OCI-M2 (cell line): ENCODE results near the gene STBD1.
"Not testable (repeated sequence)": the region's sequence is repeated elsewhere in the genome, so short reads cannot be mapped to it uniquely, and the experiment has no call there.

Experiments used
- DNase-seq: peaks from one replicate; lab custom pipeline; 2025; ENCODE audit not compliant: unreplicated experiment; lab: John Stamatoyannopoulos, UW

Gene STBD1

DNA sequence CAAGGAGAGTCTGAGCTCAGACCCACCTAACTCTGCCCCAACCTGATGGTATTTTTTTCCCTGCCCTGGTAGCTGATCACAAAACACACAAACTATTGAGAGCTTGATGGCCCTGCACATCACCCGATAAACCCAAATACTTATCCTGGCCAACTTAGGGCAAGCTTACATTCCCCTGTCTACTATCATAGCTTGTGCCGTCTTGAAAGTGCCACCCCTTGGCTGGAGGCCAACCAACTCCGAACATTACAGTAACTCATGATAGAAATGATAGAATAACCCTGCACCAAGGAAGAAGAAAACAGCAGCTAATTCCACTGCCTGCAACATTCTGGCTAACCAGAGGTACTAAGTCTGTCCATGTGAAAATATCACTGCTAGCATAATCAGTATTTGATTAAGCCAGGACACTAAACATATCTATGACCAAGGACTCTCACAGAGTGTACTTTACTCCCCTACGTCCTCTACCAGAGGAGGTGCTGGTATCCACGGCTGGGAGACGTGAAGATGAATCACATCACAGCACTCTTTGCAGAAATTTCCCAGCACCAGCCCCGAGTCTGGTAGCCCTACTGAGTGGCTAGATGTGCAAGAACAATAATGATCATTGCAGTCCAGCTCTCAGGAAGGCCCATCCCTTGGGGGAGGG, 8.9 kb downstream of the STBD1 start:
- DNase-seq, result no peak

DNA sequence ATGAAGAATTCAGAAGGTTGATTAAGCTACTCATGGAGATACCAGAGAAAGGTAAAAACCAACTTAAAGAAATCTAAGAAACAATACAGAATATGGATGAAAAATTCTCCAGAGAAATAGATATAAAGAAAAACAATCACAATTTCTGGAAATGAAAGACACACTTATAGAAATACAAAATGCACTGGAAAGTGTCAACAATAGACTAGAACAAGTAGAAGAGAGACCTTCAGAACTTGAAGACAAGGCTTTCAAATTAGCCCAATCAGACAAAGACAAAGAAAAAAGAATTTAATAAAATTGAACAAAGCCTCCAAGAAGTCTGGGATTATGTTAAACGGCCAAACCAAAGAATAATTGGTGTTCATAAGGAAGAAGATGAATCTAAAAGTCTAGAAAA, 9.6 kb downstream of the STBD1 start:
- DNase-seq, result no peak

DNA sequence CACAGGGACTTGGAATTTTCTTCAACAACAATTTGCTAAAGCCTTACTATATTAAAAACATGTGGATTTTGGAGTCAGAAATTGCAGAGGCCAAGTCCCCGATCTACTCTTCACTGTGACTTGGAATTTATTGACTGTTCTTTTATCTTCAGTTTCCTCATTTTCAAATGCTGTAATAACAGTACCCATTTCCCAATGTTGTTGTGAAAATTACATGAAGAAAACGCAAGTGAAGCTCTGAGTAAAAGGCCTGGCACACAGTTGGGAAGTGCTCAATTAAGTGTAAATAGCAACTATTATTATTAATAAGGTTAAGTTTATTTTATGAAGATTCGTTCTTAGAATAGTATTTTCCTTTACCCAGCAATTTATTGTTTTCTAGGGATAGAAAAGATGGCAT, 15.7 kb downstream of the STBD1 start:
- DNase-seq, result no peak

DNA sequence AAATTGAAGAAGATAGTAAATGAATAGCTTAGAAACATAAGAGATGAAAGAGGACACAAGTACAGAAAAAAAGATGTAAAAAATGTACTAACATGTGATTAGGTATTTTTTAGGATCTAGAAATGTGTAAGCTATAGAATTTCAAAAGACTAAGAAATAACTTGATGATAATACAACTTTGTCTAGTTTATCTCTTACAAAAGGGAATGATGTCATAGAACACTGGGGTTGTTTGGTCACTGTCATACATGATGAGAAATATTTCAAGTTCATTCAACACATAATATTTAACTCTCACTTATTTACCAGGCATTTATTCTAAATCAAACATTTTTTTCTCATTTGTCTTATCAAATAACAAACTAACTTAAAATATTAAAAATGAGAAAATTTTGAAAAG, 18.5 kb downstream of the STBD1 start:
- DNase-seq, result no peak

- DNase-seq, result no peak
Observed at GRCh38 chr4:76326515-76326914, 20.0 kb downstream of the STBD1 start.

DNA sequence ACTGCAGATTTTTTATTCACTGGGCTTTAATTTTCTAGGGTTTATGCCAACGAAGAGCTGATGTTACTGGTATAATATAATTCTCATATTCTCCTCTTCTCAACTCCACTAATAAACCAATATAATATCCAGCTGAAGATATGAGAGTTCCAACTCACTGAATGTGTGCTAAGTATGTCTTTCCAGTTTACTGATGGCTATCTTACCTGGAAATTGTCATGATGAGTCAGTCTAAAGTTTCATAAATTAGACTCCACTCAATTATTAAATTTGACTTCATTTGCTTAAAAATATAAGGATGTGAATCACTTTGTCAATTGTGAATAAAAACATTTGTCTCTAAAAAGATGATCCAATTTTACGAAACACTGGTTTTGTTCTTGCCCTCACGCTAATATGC, 28.4 kb downstream of the STBD1 start:
- DNase-seq, result no peak

- DNase-seq, result no peak
Observed at GRCh38 chr4:76339364-76339763, 32.8 kb downstream of the STBD1 start.

DNA sequence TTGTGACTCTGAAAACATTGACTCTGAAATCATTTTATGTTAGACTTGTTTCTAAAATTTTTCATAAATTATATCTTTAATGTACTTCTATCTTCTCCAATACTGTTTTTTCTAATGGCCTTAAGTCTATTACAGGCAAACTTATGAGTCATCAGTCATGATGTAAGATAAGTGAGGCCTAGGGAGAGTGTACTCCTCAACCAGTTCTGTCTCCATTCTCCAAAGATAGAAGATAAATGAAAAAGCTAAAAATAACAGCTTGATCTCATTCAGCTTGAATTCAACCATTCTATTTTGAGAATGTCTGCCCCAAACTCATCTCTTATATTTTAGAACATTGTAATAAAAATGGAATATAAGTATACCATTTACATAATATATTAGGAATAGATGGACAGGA, 34.5 kb downstream of the STBD1 start:
- no peak for DNase-seq

- no peak for DNase-seq
Observed at GRCh38 chr4:76342191-76342590, 35.7 kb downstream of the STBD1 start.

DNA sequence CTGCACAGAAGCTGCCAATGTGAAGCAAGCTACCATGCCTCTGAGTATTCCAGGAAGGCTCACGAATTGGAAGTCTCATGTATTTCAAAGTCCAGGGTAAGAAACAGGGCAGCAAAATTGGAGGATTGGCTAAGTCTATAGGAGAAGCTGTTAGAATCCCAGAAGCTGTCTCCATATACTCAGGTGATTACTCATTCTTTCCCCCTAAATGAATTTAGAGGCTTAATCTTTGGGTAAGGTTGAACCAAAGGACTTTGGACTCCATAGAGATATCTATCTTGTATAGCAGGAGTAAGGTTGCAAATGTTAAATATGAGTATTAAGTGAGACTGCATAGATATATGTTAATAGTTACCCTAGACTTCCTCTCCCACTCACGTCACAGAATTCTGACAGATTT, 36.3 kb downstream of the STBD1 start:
- no peak for DNase-seq

DNA sequence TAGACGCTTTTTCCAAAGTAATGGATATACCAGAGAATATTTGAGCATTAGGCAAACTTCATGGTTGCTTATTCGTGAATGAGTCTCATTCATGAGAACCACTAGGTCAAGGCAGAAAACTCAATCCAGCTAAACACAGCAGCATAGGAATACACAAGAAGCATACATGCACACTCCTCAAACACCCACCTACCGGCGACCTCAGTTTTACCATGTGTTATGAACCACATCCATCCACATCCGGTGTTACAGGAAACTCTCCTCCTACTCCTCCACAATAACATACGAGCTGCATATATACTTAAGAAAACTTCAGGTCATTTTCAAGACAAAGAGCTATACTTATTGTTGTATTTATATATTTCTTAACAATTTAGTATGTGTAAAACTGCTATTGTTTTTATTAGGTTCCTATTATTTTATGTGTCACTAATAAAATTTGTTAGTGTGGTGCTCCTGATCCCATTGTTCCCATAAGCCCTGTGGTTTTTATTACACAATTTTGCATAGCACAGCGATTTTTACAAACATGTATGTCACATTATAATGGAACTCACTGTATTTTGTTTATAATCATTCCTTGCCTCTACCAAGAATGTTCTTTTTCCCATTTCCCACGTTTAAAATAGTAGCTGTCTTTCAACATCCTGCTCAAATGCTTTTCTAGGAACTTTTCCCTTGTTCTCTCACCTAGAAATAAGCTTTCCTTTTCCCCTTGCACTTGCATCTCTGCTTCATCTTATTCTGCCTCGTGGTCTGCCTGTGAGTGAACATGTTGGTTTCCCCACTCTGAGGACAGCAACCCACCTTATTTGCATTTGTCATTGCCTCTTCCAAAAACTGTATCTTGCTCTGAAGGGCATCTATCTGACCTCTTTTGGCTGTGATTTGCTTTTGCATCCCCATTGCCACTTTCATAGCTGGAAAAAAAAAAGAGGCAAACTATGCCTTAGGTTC, 48.3 kb downstream of the STBD1 start:
- no peak for DNase-seq

DNA sequence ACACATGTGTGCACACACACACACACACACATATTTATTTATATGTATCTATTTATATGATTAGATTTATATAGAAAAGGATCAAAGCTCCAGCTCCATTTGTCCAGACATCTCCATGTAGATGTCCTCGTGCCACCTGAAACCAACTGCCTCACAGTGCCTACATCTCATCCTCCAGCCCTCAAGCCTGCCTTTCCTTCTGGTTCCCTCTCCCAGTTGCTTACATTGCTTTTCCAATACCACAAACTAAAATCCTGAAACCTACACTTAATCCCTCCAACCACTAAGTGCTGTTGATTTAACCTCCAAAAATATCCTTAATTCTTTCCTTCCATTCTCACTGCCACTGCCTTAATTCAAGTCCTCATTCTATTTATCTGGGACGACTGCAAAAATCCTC, 51.4 kb downstream of the STBD1 start:
- no peak for DNase-seq

DNA sequence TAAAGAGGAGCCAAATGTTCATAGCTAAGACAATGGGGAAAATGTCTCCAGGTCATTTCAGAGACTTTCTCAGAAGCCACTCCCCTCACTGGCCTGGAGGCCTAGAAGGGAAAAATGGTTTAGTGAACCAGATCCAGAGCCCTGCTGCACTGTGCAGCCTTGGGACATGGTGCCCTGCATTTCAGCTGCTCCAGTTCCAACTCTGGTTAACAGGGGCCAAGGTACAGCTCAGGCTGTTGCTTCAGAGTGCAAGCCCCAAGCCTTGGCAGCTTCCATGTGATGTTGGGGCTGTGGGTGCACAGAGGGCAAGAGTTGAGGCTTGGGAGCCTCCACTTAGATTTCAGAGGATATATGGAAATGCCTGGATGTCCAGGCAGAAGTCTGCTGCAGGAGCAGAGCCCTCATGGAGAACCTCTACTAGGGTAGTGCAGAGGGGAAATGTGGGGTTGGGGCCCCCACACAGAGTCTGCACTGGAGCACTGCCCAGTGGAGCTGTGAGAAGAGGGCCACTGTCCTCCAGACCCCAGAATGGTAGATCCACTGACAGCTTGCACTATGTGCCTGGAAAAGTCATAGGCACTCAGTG, 53.4 kb downstream of the STBD1 start:
- DNase-seq, result not testable (repeated sequence)
